GM12891 (cell line): ENCODE results near the gene KRTAP4-7.

Source experiments
- POLR2A ChIP-seq: IDR thresholded peaks from 2 replicates; pipeline ENCODE4 v1.6.1; 2011; ENCODE audit warnings: low read depth, low read length, control low read depth
- POU2F2 ChIP-seq: IDR thresholded peaks from 2 replicates; pipeline ENCODE4 v1.6.1; 2011; ENCODE audit warnings: low read depth, mild to moderate bottlenecking, control low read depth, low read length, moderate library complexity

DNA sequence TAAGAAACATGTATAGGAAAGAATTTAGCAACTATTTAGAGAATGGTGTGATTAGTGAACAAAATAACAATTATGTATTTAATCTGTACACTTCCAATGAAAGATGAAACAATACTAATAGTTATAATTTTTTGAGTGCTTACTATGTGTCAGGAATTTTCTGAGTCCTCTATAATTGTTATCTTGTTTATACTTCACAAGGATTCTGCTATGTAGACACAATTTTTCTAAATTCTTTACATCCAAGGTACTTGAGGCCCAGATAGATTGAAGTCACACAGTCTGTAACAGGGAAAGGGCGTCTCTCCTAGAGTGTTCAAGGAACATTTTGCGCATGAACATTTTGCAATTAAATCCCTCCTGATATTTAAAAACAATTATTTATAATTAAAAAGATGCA lies 41.1 kb downstream of the KRTAP4-7 start:
- TF ChIP-seq POU2F2 (no peak), POLR2A (no peak)
